Colonic mucosa (tissue), 4 donors: ENCODE measurements around the gene C1RL. TPM values are rescaled to one million over a fixed set of nuclear protein-coding genes. Genes with fewer than 3 reads are reported as not detected.
A peak's percentile ranks its signal among the peaks of the same experiment; 100 is the strongest.

Experiments used
- DNase-seq: peaks from one replicate; pipeline ENCODE4 v3.0.0-alpha.2; 2020
- H3K27ac ChIP-seq: fragments of 200-600 bp; one replicate; pipeline ENCODE4 v1.8.0; 2021
- H3K27me3 ChIP-seq: fragments of 200-600 bp; one replicate; pipeline ENCODE4 v1.8.0; 2021
- H3K36me3 ChIP-seq: fragments of 200-600 bp; one replicate; pipeline ENCODE4 v1.8.0; 2021
- H3K4me1 ChIP-seq: fragments of 200-600 bp; one replicate; pipeline ENCODE4 v1.8.0; 2021; ENCODE audit warnings: mild to moderate bottlenecking
- H3K4me3 ChIP-seq: fragments of 200-600 bp; one replicate; pipeline ENCODE4 v1.8.0; 2021
- H3K9ac ChIP-seq, 2 donors: one replicate each; pipeline ENCODE4 v1.7.0; 2013; ENCODE audit warnings: control low read depth in 2 of 2, low read depth in 2 of 2, low read length in 2 of 2
- H3K9me3 ChIP-seq: fragments of 200-600 bp; one replicate; pipeline ENCODE4 v1.8.0; 2021
- CTCF ChIP-seq: fragments of 200-600 bp; IDR thresholded peaks from one replicate; pipeline ENCODE4 v1.8.0; 2022; ENCODE audit warnings: antibody characterized with exemption, mild to moderate bottlenecking
- intact Hi-C: fragments of 100-400 bp; cut with DNase I; formaldehyde crosslinking; loops from one replicate; pipeline ENCODE4 v1.14.1; 2022
- total RNA-seq, 2 donors: library from RNA; stranded (reverse); fragmentation: NEBNext Ultra II Directional in 1 of 2; extraction: Animal tissue kit (Norgen Biotek cat#: 25700) in 1 of 2; gene quantifications; one replicate each; pipeline ENCODE4 v1.2.1, GENCODE V29; 2021
- donor health status: healthy.
- donor health status: DM: no; HTN: no; CAD: no.
- donor health status: DM: no; HTN: no; CAD: no.

Gene C1RL
- total RNA-seq, 2 donors from 2014 or later, result 39.5 to 39.7 TPM

GRCh38 chr12:7127916-7128626 is 19.1 kb upstream of the C1RL start:
- H3K4me3 ChIP-seq, result peak overlapping the region; percentile 20
- intact Hi-C loops, result no loop called here
- peak overlapping the region; percentile 18 for H3K27ac ChIP-seq

GRCh38 chr12:7125632-7126227 is 16.7 kb upstream of the C1RL start:
- Histone ChIP-seq H3K27me3 (no peaks in the 10 kb centered on the region), H3K4me3 (no peak overlapping the region), H3K9ac (no peak overlapping the region), H3K36me3 (no peaks in the 10 kb centered on the region), H3K27ac (no peak overlapping the region), H3K9me3 (no peaks in the 10 kb centered on the region), H3K4me1 (no peaks in the 10 kb centered on the region)
- no peak for TF ChIP-seq CTCF
- DNase-seq, result no peak
- intact Hi-C loops, result no loop called here

More at GRCh38 chr12:7127916-7128626, 19.1 kb upstream of the C1RL start:
- no peaks in the 10 kb centered on the region for H3K4me1 ChIP-seq
- no peak for DNase-seq
- no peaks in the 10 kb centered on the region for H3K36me3 ChIP-seq
- no peak for TF ChIP-seq CTCF
- no peaks in the 10 kb centered on the region for H3K27me3 ChIP-seq
- peak overlapping the region in 1 of 2 donors; percentile 40 for H3K9ac ChIP-seq
- H3K9me3 ChIP-seq, result no peaks in the 10 kb centered on the region

- Histone ChIP-seq H3K36me3 (no peaks in the 10 kb centered on the region), H3K9me3 (no peaks in the 10 kb centered on the region), H3K9ac (no peak overlapping the region), H3K4me1 (no peaks in the 10 kb centered on the region), H3K27ac (no peak overlapping the region), H3K4me3 (no peak overlapping the region), H3K27me3 (no peaks in the 10 kb centered on the region)
- intact Hi-C loops, result no loop called here
- no peak for DNase-seq
- no peak for TF ChIP-seq CTCF
Observed at GRCh38 chr12:7123806-7124522, 14.9 kb upstream of the C1RL start.

GRCh38 chr12:7122811-7123769 is 14.1 kb upstream of the C1RL start:
- Histone ChIP-seq H3K4me1 (no peaks in the 10 kb centered on the region), H3K27me3 (no peaks in the 10 kb centered on the region), H3K9ac (no peak overlapping the region), H3K9me3 (no peaks in the 10 kb centered on the region), H3K36me3 (no peaks in the 10 kb centered on the region), H3K27ac (peak overlapping the region; percentile 12), H3K4me3 (no peak overlapping the region)
- no peak for TF ChIP-seq CTCF
- intact Hi-C loops, result no loop called here
- DNase-seq, result no peak

- Histone ChIP-seq H3K4me1 (no peaks in the 10 kb centered on the region), H3K27ac (no peak overlapping the region), H3K9me3 (no peaks in the 10 kb centered on the region), H3K36me3 (no peaks in the 10 kb centered on the region), H3K9ac (no peak overlapping the region), H3K4me3 (no peak overlapping the region), H3K27me3 (no peaks in the 10 kb centered on the region)
- intact Hi-C loops, result no loop called here
- no peak for TF ChIP-seq CTCF
- DNase-seq, result no peak
Observed at GRCh38 chr12:7121324-7121723, 12.3 kb upstream of the C1RL start.
